Measurements from ENCODE around the gene RTTN. TPM values are rescaled to one million over a fixed set of nuclear protein-coding genes. Genes with fewer than 3 reads are reported as not detected.

The RTTN gene
- total RNA-seq, 1 experiment from 2014 or later: 26.3 TPM

- Histone ChIP-seq H3K4me3 (no peak overlapping the region), H3K9me3 (replicated peaks) (no peaks in the 10 kb centered on the region), H3K27me3 (replicated peaks) (no peaks in the 10 kb centered on the region), H3K36me3 (peaks cover 15% of the 10 kb centered on the region), H3K4me1 (replicated peaks) (no peaks in the 10 kb centered on the region), H3K27ac (no peak overlapping the region)
- no peak for DNase-seq (ENCODE audit: low read depth in 1 of 2, low spot score in 2 of 2)
Measured at GRCh38 chr18:70074116-70074515, 131.4 kb downstream of the RTTN start.

DNA sequence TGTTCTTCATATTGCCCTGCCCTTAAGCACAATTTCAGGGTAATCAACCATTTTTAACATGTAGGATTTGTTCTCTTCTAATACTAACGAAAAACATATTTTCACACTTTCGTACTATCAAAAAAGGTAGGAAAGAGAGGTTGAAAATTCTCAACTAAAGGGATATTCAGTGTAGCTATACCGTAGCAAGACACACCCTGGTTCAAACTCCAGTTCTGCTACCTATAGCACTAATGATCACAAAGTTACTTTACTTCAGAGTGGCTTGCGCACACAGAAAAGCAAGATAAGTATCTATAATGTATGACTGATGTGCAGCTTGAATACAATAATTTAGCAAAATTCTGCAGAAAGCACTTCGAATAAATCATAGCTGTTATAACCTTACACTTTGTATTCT is 132.1 kb downstream of the RTTN start:
- Histone ChIP-seq H3K27ac (no peak overlapping the region), H3K4me1 (replicated peaks) (no peaks in the 10 kb centered on the region), H3K36me3 (peaks cover 15% of the 10 kb centered on the region), H3K27me3 (replicated peaks) (no peaks in the 10 kb centered on the region), H3K4me3 (no peak overlapping the region), H3K9me3 (replicated peaks) (no peaks in the 10 kb centered on the region)
- no peak for DNase-seq (ENCODE audit: low read depth in 1 of 2, low spot score in 2 of 2)

- Histone ChIP-seq H3K4me1 (replicated peaks) (no peaks in the 10 kb centered on the region), H3K9me3 (replicated peaks) (no peaks in the 10 kb centered on the region), H3K27ac (no peak overlapping the region), H3K27me3 (replicated peaks) (no peaks in the 10 kb centered on the region), H3K36me3 (peaks cover 15% of the 10 kb centered on the region), H3K4me3 (no peak overlapping the region)
- DNase-seq (ENCODE audit: low read depth in 1 of 2, low spot score in 2 of 2): no peak
Measured at GRCh38 chr18:70072678-70073077, 132.8 kb downstream of the RTTN start.

DNA sequence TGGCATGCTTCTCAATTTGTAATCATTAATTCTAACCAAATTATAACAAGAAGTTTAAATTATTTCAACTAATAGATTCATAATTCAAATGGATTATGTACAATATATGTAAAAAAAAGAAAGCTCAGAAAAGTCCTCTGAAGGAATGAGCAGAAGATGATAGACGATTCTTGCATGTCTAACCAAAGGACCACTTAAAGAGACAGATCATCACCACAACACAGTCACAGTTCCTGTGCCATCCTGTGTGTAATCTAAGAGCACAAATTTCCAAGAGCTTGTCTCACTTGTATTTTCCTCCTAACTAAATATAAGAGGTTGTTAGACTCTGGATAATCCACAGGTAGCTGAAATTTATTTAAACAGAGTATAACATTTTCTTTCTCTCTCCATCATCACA is 135.5 kb downstream of the RTTN start:
- no peak for DNase-seq (ENCODE audit: low read depth in 1 of 2, low spot score in 2 of 2)
- no peaks in the 10 kb centered on the region for H3K9me3 ChIP-seq (replicated peaks)
- H3K27me3 ChIP-seq (replicated peaks): no peaks in the 10 kb centered on the region
- H3K36me3 ChIP-seq: peaks cover 22% of the 10 kb centered on the region
- H3K4me3 ChIP-seq: no peak overlapping the region
- no peaks in the 10 kb centered on the region for H3K4me1 ChIP-seq (replicated peaks)
- H3K27ac ChIP-seq: no peak overlapping the region

- no peaks in the 10 kb centered on the region for H3K27me3 ChIP-seq (replicated peaks)
- DNase-seq (ENCODE audit: low read depth in 1 of 2, low spot score in 2 of 2): no peak
- H3K4me3 ChIP-seq: no peak overlapping the region
- H3K27ac ChIP-seq: no peak overlapping the region
- no peaks in the 10 kb centered on the region for H3K9me3 ChIP-seq (replicated peaks)
- peaks cover 25% of the 10 kb centered on the region for H3K36me3 ChIP-seq
- no peaks in the 10 kb centered on the region for H3K4me1 ChIP-seq (replicated peaks)
Measured at GRCh38 chr18:70069382-70069781, 136.1 kb downstream of the RTTN start.

DNA sequence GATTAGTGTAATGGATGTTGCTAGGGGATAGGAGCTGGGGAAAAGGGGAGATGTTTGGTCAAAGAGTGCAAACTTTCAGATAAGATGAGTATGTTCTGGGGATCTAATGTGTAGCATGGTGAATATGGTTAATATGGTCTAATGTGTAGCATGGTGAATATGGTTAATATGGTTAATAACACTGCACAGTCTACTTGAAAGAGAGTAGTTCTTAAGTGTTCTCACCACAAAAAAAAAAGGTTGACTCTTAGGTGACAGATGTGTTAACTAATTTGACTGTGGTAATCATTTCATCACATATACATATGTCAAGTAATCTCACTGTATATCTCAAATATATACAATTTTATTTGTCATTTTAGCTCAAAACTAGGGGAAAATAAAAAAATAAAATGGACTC is 136.5 kb downstream of the RTTN start:
- H3K9me3 ChIP-seq (replicated peaks): no peaks in the 10 kb centered on the region
- no peak for DNase-seq (ENCODE audit: low read depth in 1 of 2, low spot score in 2 of 2)

GRCh38 chr18:70059684-70060083 is 145.8 kb downstream of the RTTN start:
- Histone ChIP-seq H3K36me3 (peaks cover 26% of the 10 kb centered on the region), H3K4me1 (replicated peaks) (no peaks in the 10 kb centered on the region), H3K9me3 (replicated peaks) (no peaks in the 10 kb centered on the region), H3K27ac (no peak overlapping the region), H3K27me3 (replicated peaks) (no peaks in the 10 kb centered on the region), H3K4me3 (no peak overlapping the region)
- no peak for DNase-seq (ENCODE audit: low read depth in 1 of 2, low spot score in 2 of 2)

More for the DNA sequence above, 136.5 kb downstream of the RTTN start:
- H3K27ac ChIP-seq: no peak overlapping the region
- H3K36me3 ChIP-seq: peaks cover 26% of the 10 kb centered on the region
- no peak overlapping the region for H3K4me3 ChIP-seq
- no peaks in the 10 kb centered on the region for H3K27me3 ChIP-seq (replicated peaks)
- no peaks in the 10 kb centered on the region for H3K4me1 ChIP-seq (replicated peaks)

DNA sequence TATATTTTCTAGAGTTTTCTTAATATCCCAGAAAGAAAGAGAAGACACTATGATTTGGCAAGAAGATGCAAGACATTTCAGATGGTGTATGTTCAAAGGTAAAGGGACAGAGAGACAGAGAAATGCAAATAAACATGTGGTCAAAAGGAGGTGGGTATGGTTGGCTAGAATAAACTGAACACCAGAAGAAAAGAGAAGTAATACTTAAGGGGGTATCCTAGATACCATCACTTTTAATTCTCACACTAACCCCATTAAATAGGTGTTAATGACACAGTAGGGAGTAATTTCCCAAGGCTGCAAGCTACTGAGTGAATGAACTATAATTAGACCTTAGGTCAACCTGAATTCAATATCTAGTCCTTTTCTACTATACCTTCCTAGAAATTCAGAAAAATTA is 146.6 kb downstream of the RTTN start:
- H3K27me3 ChIP-seq (replicated peaks): no peaks in the 10 kb centered on the region
- no peak overlapping the region for H3K4me3 ChIP-seq
- no peaks in the 10 kb centered on the region for H3K4me1 ChIP-seq (replicated peaks)
- no peaks in the 10 kb centered on the region for H3K9me3 ChIP-seq (replicated peaks)
- DNase-seq (ENCODE audit: low read depth in 1 of 2, low spot score in 2 of 2): no peak
- peaks cover 24% of the 10 kb centered on the region for H3K36me3 ChIP-seq
- no peak overlapping the region for H3K27ac ChIP-seq

- peaks cover 10% of the 10 kb centered on the region for H3K36me3 ChIP-seq
- H3K27me3 ChIP-seq (replicated peaks): no peaks in the 10 kb centered on the region
- no peaks in the 10 kb centered on the region for H3K9me3 ChIP-seq (replicated peaks)
- DNase-seq (ENCODE audit: low read depth in 1 of 2, low spot score in 2 of 2): no peak
- no peak overlapping the region for H3K4me3 ChIP-seq
- peaks cover 17% of the 10 kb centered on the region for H3K4me1 ChIP-seq (replicated peaks)
- H3K27ac ChIP-seq: no peak overlapping the region
Measured at GRCh38 chr18:70047931-70048603, 157.4 kb downstream of the RTTN start.

DNA sequence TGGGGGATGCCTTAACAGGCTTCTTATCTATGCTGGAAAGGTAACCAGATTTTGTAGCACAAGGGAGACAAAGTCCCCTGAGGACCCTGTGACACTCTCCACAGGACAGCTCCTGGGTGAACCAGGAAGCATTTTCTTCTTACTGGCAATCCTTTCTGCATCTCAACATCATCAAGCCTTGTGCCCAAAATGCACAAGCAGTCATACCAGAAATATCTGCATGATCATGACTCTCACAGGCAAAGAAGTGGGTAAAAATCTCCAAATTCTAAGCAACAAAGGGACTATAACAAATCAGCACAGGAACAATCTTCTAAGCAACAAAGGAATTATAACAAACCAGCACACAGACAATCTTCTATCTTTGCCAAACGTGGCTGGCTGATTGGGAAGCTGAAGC is 158.7 kb downstream of the RTTN start:
- peaks cover 17% of the 10 kb centered on the region for H3K4me1 ChIP-seq (replicated peaks)
- no peaks in the 10 kb centered on the region for H3K9me3 ChIP-seq (replicated peaks)
- no peak overlapping the region for H3K4me3 ChIP-seq
- peaks cover 10% of the 10 kb centered on the region for H3K36me3 ChIP-seq
- no peak overlapping the region for H3K27ac ChIP-seq
- no peak for DNase-seq (ENCODE audit: low read depth in 1 of 2, low spot score in 2 of 2)
- no peaks in the 10 kb centered on the region for H3K27me3 ChIP-seq (replicated peaks)

DNA sequence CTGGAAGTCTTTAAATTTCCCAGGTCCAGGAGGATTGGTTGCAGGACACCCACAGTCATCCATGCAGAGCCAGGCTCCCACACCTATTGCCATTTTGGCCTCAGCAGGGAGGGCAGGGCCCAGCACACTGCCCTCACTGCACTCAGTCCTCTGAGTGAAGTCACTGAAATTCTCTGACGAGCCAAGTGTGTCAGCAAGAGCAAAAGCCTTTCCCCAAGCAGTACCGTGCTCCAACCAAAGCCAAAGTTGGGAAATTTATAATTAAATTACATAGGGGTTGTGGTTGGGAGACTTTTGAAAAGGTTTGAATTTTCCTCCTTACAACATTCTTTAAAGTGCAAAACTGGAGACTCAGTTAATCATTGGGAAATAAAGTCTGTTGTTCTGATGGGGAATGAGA is 159.3 kb downstream of the RTTN start:
- no peak for DNase-seq (ENCODE audit: low read depth in 1 of 2, low spot score in 2 of 2)
- Histone ChIP-seq H3K36me3 (peaks cover 10% of the 10 kb centered on the region), H3K9me3 (replicated peaks) (no peaks in the 10 kb centered on the region), H3K27me3 (replicated peaks) (no peaks in the 10 kb centered on the region), H3K27ac (no peak overlapping the region), H3K4me3 (no peak overlapping the region), H3K4me1 (replicated peaks) (peaks cover 17% of the 10 kb centered on the region)

DNA sequence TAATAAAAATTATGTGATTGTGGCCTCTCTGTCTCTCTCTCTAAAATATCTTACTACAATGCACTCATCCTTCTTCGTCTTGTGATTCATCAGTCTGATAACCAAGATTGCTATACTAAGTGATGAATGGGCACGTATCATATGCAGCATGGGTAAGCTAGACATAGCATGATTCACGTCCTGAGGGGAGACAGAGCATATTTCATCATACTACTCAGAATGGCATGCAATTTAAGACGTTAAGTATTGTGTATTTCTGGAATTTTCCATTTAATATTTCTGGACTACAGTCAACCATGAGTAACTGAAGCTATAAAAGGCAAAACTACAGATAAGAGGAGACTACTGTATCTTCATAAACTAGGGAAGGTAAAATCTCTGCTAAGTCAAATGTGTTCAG is 160.9 kb downstream of the RTTN start:
- H3K4me1 ChIP-seq (replicated peaks): peaks cover 17% of the 10 kb centered on the region
- no peak overlapping the region for H3K4me3 ChIP-seq
- H3K27ac ChIP-seq: peak overlapping the region; percentile 56

DNA sequence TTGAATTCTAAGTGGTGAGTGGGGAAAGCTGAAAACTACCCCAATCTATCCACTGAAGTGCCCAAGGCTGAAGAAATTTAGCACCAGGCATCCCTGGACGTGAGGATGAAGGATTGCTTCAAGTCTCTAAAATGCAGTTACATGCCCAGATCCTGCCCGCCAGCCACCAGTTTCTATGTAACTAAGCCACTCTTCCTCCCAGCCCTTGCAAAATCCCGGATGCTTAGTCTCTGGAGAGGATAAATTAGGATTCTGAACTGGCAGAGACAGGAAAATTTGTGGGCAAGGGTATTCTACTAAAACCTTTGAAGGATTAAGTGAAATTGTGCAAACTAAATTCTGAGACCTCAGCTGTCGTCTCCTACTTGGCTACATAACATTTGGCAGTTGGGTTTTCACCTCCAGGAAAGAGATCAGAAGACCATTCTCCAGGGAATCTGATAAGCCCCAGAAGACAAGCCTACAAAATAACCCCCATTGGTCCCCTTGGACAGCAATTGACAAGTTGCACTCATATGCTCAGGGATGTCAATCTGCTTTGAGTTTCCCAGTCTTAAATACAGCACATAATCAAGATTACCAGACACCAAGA is 163.9 kb downstream of the RTTN start:
- no peak for DNase-seq (ENCODE audit: low read depth in 1 of 2, low spot score in 2 of 2)
- H3K9me3 ChIP-seq (replicated peaks): no peaks in the 10 kb centered on the region
- no peak overlapping the region for H3K27ac ChIP-seq
- H3K27me3 ChIP-seq (replicated peaks): no peaks in the 10 kb centered on the region
- H3K36me3 ChIP-seq: peaks cover 13% of the 10 kb centered on the region; the same call in 1 of the 2 replicates
- no peak overlapping the region for H3K4me3 ChIP-seq
- H3K4me1 ChIP-seq (replicated peaks): peaks cover 17% of the 10 kb centered on the region

More for the DNA sequence above, 160.9 kb downstream of the RTTN start:
- H3K27me3 ChIP-seq (replicated peaks): no peaks in the 10 kb centered on the region
- H3K9me3 ChIP-seq (replicated peaks): no peaks in the 10 kb centered on the region
- peak; percentile 59 to 74 for DNase-seq (ENCODE audit: low read depth in 1 of 2, low spot score in 2 of 2)
- peaks cover 7% of the 10 kb centered on the region; the same call in 1 of the 2 replicates for H3K36me3 ChIP-seq

DNA sequence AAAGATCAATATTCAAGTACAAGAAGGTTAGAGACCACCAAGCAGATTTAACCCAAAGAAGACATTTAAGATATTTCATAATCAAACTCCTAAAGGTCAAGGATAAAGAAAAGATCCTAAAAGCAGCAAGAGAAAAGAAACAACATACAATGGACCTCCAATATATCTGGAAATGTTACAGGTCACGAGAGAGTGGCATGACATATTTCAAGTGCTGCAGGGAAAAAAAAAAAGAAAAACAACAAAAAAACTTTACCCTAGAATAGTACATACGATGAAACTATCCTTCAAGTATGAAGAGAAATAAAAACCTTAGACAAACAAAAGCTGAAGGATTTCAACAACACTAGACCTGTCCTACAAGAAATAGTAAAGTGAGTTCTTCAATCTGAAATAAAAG is 166.3 kb downstream of the RTTN start:
- DNase-seq (ENCODE audit: low read depth in 1 of 2, low spot score in 2 of 2): no peak
- no peak overlapping the region for H3K4me3 ChIP-seq
- H3K9me3 ChIP-seq (replicated peaks): no peaks in the 10 kb centered on the region
- H3K27me3 ChIP-seq (replicated peaks): no peaks in the 10 kb centered on the region
- peaks cover 2% of the 10 kb centered on the region for H3K4me1 ChIP-seq (replicated peaks)
- H3K27ac ChIP-seq: no peak overlapping the region
- H3K36me3 ChIP-seq: peaks cover 26% of the 10 kb centered on the region; the same call in 1 of the 2 replicates

All from SJSA1 (cell line).